ENCODE measurements around the gene PPARD. TPM values are rescaled to one million over a fixed set of nuclear protein-coding genes. Genes with fewer than 3 reads are reported as not detected.

Gene PPARD
- total RNA-seq, 3 donors from 2014 or later (not counting 1 experiment from before 2014, with no cell fraction given): 14.4 to 20.4 (median 18.8) TPM

- intact Hi-C loops (cut with micrococcal nuclease): no loop called here
Measured at GRCh38 chr6:35385457-35386202, 43.3 kb downstream of the PPARD start.

GRCh38 chr6:35386989-35387388, 44.6 kb downstream of the PPARD start:
- Histone ChIP-seq H3K27ac (ENCODE audit: low read length) (no peak overlapping the region), H3K4me3 (ENCODE audit: low read length) (no peak overlapping the region), H3K36me3 (ENCODE audit: control insufficient read depth, insufficient read depth, low read length) (no peaks in the 10 kb centered on the region), H3K27me3 (ENCODE audit: control insufficient read depth, insufficient read depth, low read length) (no peaks in the 10 kb centered on the region), H3K9me3 (ENCODE audit: control insufficient read depth, insufficient read depth, low read length) (no peaks in the 10 kb centered on the region), H3K4me1 (ENCODE audit: control insufficient read depth, insufficient read depth, low read length) (peaks cover 14% of the 10 kb centered on the region)
- peaks cover 7 to 27% of the 10 kb centered on the region in 2 donors for H3K4me1 Mint-ChIP-seq
- WGBS (ENCODE audit: insufficient coverage): 95% methylated on average over 4 of the region's 4 CpGs
- intact Hi-C loops (cut with micrococcal nuclease): no loop called here
- H3K4me3 Mint-ChIP-seq: no peak overlapping the region
- no peaks in the 10 kb centered on the region for H3K9me3 Mint-ChIP-seq
- no peaks in the 10 kb centered on the region for H3K27me3 Mint-ChIP-seq (ENCODE audit: low read depth in 2 of 2)
- no peak for TF ChIP-seq CTCF (IDR thresholded peaks at IDR 0.05)
- H3K27ac Mint-ChIP-seq: no peak overlapping the region
- no peak for DNase-seq
- H3K36me3 Mint-ChIP-seq: no peaks in the 10 kb centered on the region
- no peak for ATAC-seq

More at GRCh38 chr6:35385457-35386202, 43.3 kb downstream of the PPARD start:
- Histone ChIP-seq H3K27me3 (ENCODE audit: control insufficient read depth, insufficient read depth, low read length) (no peaks in the 10 kb centered on the region), H3K9me3 (ENCODE audit: control insufficient read depth, insufficient read depth, low read length) (no peaks in the 10 kb centered on the region), H3K4me1 (ENCODE audit: control insufficient read depth, insufficient read depth, low read length) (peaks cover 6% of the 10 kb centered on the region), H3K36me3 (ENCODE audit: control insufficient read depth, insufficient read depth, low read length) (no peaks in the 10 kb centered on the region), H3K4me3 (ENCODE audit: low read length) (no peak overlapping the region), H3K27ac (ENCODE audit: low read length) (no peak overlapping the region)
- 93% methylated on average over 12 of the region's 14 CpGs for WGBS (ENCODE audit: insufficient coverage)
- H3K4me1 Mint-ChIP-seq: peaks cover 0 to 34% of the 10 kb centered on the region in 2 donors
- DNase-seq (no peak), ATAC-seq (no peak)
- H3K27ac Mint-ChIP-seq: peak overlapping the region in 1 of 2 donors; percentile 44
- no peaks in the 10 kb centered on the region for H3K27me3 Mint-ChIP-seq (ENCODE audit: low read depth in 2 of 2)
- H3K4me3 Mint-ChIP-seq: no peak overlapping the region
- no peak for TF ChIP-seq CTCF (IDR thresholded peaks at IDR 0.05)
- H3K36me3 Mint-ChIP-seq: no peaks in the 10 kb centered on the region
- H3K9me3 Mint-ChIP-seq: no peaks in the 10 kb centered on the region

- Histone ChIP-seq H3K27ac (ENCODE audit: low read length) (no peak overlapping the region), H3K36me3 (ENCODE audit: control insufficient read depth, insufficient read depth, low read length) (no peaks in the 10 kb centered on the region), H3K9me3 (ENCODE audit: control insufficient read depth, insufficient read depth, low read length) (no peaks in the 10 kb centered on the region), H3K27me3 (ENCODE audit: control insufficient read depth, insufficient read depth, low read length) (no peaks in the 10 kb centered on the region), H3K4me1 (ENCODE audit: control insufficient read depth, insufficient read depth, low read length) (peaks cover 18% of the 10 kb centered on the region), H3K4me3 (ENCODE audit: low read length) (no peak overlapping the region)
- DNase-seq (no peak), ATAC-seq (no peak)
- 90% methylated on average over 5 of the region's 5 CpGs for WGBS (ENCODE audit: insufficient coverage)
- no peak for TF ChIP-seq CTCF (IDR thresholded peaks at IDR 0.05)
- Mint-ChIP-seq H3K36me3 (no peaks in the 10 kb centered on the region), H3K4me1 (peaks cover 7 to 25% of the 10 kb centered on the region in 2 donors), H3K27me3 (ENCODE audit: low read depth in 2 of 2) (no peaks in the 10 kb centered on the region), H3K9me3 (no peaks in the 10 kb centered on the region), H3K4me3 (no peak overlapping the region), H3K27ac (peak overlapping the region in 1 of 2 donors; percentile 9)
- intact Hi-C loops (cut with micrococcal nuclease): no loop called here
Measured at GRCh38 chr6:35388030-35388429, 45.7 kb downstream of the PPARD start.
